SK-N-SH treated with all-trans-retinoic acid at 6 μM for 48 hours (cell line): ENCODE measurements around the gene NT5DC1.

Experiments
- ATAC-seq: fragments of 200-7000 bp; cut with Tn5 transposase; 3 replicates; pipeline ENCODE4 v1.9.1; 2020; ENCODE audit warnings: mild to moderate bottlenecking, moderate library complexity
- ARNTL ChIP-seq: fragments of 450-650 bp; formaldehyde crosslinking; IDR thresholded peaks from 2 replicates; pipeline ENCODE4 v1.5.0; 2020; ENCODE audit warnings: low read depth, mild to moderate bottlenecking, moderate library complexity, borderline replicate concordance
- BACH2 ChIP-seq: fragments of 250-450 bp; sonication (Bioruptor Pico); IDR thresholded peaks from 2 replicates; pipeline ENCODE4 v1.9.0; 2021; ENCODE audit warnings: mild to moderate bottlenecking, borderline replicate concordance
- ESRRG ChIP-seq: fragments of 250-450 bp; sonication (Bioruptor Pico); IDR thresholded peaks from 2 replicates; pipeline ENCODE4 v1.6.1; 2021; ENCODE audit warnings: mild to moderate bottlenecking
- OSR1 ChIP-seq: fragments of 250-450 bp; sonication (Bioruptor Pico); IDR thresholded peaks from 2 replicates; pipeline ENCODE4 v1.8.0; 2022; ENCODE audit warnings: moderate library complexity, mild to moderate bottlenecking, inconsistent platforms
- PPARA ChIP-seq: fragments of 250-450 bp; sonication (Bioruptor Pico); IDR thresholded peaks from 2 replicates; pipeline ENCODE4 v1.5.0; 2020; ENCODE audit warnings: mild to moderate bottlenecking, borderline replicate concordance
- RARB ChIP-seq: fragments of 250-450 bp; sonication (Bioruptor Pico); IDR thresholded peaks from 2 replicates; pipeline ENCODE4 v1.8.0; 2021; ENCODE audit warnings: mild to moderate bottlenecking, moderate library complexity
- SNAI2 ChIP-seq: fragments of 250-450 bp; sonication (Bioruptor Pico); IDR thresholded peaks from 2 replicates; pipeline ENCODE4 v1.5.0; 2020; ENCODE audit warnings: mild to moderate bottlenecking, moderate library complexity
- TCF4 ChIP-seq: fragments of 250-450 bp; sonication (Bioruptor Pico); IDR thresholded peaks from 2 replicates; pipeline ENCODE4 v1.8.0; 2021; ENCODE audit warnings: mild to moderate bottlenecking, moderate library complexity, borderline replicate concordance
- ZC3H10 ChIP-seq: fragments of 250-450 bp; sonication (Bioruptor Pico); IDR thresholded peaks from 2 replicates; pipeline ENCODE4 v1.5.1; 2021; ENCODE audit warnings: mild to moderate bottlenecking, moderate library complexity
- ZFP3 ChIP-seq: fragments of 250-450 bp; sonication (Bioruptor Pico); IDR thresholded peaks from 2 replicates; pipeline ENCODE4 v1.5.0; 2020; ENCODE audit warnings: mild to moderate bottlenecking, moderate library complexity
- ZFP30 ChIP-seq: fragments of 450-650 bp; formaldehyde crosslinking; IDR thresholded peaks from 2 replicates; pipeline ENCODE4 v1.5.0; 2022; ENCODE audit warnings: mild to moderate bottlenecking, moderate library complexity
- ZNF565 ChIP-seq: fragments of 450-650 bp; formaldehyde crosslinking; conservative IDR thresholded peaks from 2 replicates; pipeline ENCODE4 v1.5.0; 2020; ENCODE audit warnings: low read depth, mild to moderate bottlenecking, moderate library complexity
- ZNF8 ChIP-seq: fragments of 450-650 bp; formaldehyde crosslinking; IDR thresholded peaks from 2 replicates; pipeline ENCODE4 v1.5.0; 2020; ENCODE audit warnings: mild to moderate bottlenecking, moderate library complexity
- TF ChIP-seq, protein P1 (sequence below): fragments of 250-450 bp; sonication (Bioruptor Pico); IDR thresholded peaks from 2 replicates; pipeline ENCODE4 v1.8.0; 2021; ENCODE audit warnings: low read depth, mild to moderate bottlenecking, moderate library complexity, borderline replicate concordance
- TF ChIP-seq, protein P2 (sequence below): fragments of 250-450 bp; sonication (Bioruptor Pico); IDR thresholded peaks from 2 replicates; pipeline ENCODE4 v1.5.1; 2021; ENCODE audit warnings: mild to moderate bottlenecking, moderate library complexity
- TF ChIP-seq, protein P3 (sequence below): fragments of 250-450 bp; sonication (Bioruptor Pico); IDR thresholded peaks from 2 replicates; pipeline ENCODE4 v1.5.1; 2020; ENCODE audit warnings: low read depth, mild to moderate bottlenecking, moderate library complexity
- TF ChIP-seq, protein P4 (sequence below): fragments of 250-450 bp; sonication (Bioruptor Pico); IDR thresholded peaks from 2 replicates; pipeline ENCODE4 v1.8.0; 2020; ENCODE audit warnings: mild to moderate bottlenecking, moderate library complexity, borderline replicate concordance

Gene NT5DC1

DNA sequence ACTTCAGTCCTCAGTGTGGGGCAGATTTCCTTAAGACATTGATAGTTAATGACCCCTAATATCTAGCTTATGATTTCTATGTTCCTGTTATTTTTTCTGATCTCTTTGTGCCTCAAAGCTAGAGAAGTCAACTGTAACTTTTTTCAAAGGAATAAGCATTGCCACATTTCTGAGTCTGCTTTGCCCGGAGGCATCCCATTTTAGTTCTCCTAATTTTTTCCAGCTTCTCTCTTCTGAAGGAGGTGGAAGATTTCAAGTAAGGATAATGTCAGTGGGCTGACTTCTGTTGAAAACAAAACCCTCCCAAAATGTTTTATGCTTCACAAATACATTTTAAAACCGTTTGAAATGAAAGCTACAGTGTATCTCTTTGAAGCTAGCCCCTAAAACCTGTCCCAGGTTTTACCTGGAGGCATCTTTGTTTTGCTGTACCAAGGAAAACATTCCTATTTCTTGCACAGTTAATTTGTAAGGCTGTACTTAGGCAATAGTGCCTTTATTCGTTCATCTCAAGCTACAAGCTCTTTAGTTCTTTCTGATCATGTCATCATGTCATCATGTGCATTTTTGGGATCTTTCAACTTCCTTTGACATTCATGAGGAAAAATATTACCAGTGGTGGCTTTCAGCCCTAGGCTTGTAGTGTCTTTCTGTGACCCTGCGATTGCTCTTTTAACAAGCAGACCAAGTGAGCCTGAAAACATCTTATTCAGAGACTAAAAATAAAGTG, 107.6 kb downstream of the NT5DC1 start:
- no peak for TF ChIP-seq ZFP3
- TF ChIP-seq ARNTL (CRISPR knock-in tag), result no peak
- TF ChIP-seq, protein P1, sequence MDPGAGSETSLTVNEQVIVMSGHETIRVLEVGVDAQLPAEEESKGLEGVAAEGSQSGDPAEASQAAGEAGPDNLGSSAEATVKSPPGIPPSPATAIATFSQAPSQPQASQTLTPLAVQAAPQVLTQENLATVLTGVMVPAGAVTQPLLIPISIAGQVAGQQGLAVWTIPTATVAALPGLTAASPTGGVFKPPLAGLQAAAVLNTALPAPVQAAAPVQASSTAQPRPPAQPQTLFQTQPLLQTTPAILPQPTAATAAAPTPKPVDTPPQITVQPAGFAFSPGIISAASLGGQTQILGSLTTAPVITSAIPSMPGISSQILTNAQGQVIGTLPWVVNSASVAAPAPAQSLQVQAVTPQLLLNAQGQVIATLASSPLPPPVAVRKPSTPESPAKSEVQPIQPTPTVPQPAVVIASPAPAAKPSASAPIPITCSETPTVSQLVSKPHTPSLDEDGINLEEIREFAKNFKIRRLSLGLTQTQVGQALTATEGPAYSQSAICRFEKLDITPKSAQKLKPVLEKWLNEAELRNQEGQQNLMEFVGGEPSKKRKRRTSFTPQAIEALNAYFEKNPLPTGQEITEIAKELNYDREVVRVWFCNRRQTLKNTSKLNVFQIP (CRISPR knock-in tag), result no peak
- TF ChIP-seq PPARA, result no peak
- no peak for TF ChIP-seq RARB
- TF ChIP-seq ZNF8, result no peak
- TF ChIP-seq SNAI2 (CRISPR knock-in tag), result no peak
- TF ChIP-seq, protein P2, sequence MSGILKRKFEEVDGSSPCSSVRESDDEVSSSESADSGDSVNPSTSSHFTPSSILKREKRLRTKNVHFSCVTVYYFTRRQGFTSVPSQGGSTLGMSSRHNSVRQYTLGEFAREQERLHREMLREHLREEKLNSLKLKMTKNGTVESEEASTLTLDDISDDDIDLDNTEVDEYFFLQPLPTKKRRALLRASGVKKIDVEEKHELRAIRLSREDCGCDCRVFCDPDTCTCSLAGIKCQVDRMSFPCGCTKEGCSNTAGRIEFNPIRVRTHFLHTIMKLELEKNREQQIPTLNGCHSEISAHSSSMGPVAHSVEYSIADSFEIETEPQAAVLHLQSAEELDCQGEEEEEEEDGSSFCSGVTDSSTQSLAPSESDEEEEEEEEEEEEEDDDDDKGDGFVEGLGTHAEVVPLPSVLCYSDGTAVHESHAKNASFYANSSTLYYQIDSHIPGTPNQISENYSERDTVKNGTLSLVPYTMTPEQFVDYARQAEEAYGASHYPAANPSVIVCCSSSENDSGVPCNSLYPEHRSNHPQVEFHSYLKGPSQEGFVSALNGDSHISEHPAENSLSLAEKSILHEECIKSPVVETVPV (CRISPR knock-in tag), result no peak
- TF ChIP-seq, protein P3, sequence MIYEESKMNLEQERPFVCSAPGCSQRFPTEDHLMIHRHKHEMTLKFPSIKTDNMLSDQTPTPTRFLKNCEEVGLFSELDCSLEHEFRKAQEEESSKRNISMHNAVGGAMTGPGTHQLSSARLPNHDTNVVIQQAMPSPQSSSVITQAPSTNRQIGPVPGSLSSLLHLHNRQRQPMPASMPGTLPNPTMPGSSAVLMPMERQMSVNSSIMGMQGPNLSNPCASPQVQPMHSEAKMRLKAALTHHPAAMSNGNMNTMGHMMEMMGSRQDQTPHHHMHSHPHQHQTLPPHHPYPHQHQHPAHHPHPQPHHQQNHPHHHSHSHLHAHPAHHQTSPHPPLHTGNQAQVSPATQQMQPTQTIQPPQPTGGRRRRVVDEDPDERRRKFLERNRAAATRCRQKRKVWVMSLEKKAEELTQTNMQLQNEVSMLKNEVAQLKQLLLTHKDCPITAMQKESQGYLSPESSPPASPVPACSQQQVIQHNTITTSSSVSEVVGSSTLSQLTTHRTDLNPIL (CRISPR knock-in tag), result no peak
- TF ChIP-seq ZNF565, result no peak
- TF ChIP-seq ESRRG, result no peak
- TF ChIP-seq, protein P4, sequence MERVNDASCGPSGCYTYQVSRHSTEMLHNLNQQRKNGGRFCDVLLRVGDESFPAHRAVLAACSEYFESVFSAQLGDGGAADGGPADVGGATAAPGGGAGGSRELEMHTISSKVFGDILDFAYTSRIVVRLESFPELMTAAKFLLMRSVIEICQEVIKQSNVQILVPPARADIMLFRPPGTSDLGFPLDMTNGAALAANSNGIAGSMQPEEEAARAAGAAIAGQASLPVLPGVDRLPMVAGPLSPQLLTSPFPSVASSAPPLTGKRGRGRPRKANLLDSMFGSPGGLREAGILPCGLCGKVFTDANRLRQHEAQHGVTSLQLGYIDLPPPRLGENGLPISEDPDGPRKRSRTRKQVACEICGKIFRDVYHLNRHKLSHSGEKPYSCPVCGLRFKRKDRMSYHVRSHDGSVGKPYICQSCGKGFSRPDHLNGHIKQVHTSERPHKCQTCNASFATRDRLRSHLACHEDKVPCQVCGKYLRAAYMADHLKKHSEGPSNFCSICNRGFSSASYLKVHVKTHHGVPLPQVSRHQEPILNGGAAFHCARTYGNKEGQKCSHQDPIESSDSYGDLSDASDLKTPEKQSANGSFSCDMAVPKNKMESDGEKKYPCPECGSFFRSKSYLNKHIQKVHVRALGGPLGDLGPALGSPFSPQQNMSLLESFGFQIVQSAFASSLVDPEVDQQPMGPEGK, result no peak
- TF ChIP-seq OSR1 (CRISPR knock-in tag), result no peak
- TF ChIP-seq, all 23 proteins: peak for 0

DNA sequence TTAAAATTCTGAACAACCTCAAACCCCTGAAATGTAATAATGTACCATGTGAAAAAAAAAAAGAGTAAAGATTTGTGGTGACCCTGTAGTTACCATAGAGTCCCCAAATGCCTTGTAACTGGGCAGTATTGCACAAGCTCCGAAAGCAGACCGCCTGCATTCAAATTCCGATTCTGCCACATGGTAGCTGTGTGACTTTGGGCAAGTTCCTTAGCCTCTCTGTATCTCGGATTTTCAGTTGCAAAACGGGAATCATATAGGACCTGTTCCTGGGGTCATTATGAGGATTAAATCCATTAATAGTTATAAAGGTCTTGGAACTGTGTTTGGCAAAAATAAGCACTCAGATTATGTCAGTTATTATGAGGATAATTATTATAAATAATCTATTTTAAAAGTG, 109.7 kb downstream of the NT5DC1 start:
- no peak for ATAC-seq
- TF ChIP-seq TCF4 (CRISPR knock-in tag) (no peak), ZFP30 (CRISPR knock-in tag) (no peak), ZFP3 (no peak), BACH2 (CRISPR knock-in tag) (no peak), SNAI2 (CRISPR knock-in tag) (no peak), ZNF8 (no peak), ZC3H10 (CRISPR knock-in tag) (no peak)
- TF ChIP-seq, protein P3 (CRISPR knock-in tag), result no peak
- TF ChIP-seq, protein P2 (CRISPR knock-in tag), result no peak
- TF ChIP-seq, protein P4, result no peak

More for the DNA sequence above, 107.6 kb downstream of the NT5DC1 start:
- ATAC-seq, result no peak
